GOT3 (cell line): ENCODE data around the gene MAGEB18.

ENCODE experiments used
- DNase-seq: peaks from one replicate; lab custom pipeline; 2025; ENCODE audit warnings: mixed read lengths; lab: John Stamatoyannopoulos, UW

Gene MAGEB18

GRCh38 chrX:26138274-26138673 is at the start of gene MAGEB18:
Gene MAGEB18, plus strand, starts transcription at chrX:26138343. Its CDS starts 643 bp downstream, at chrX:26138986.
- no peak for DNase-seq

GRCh38 chrX:26100421-26100920 is 37.7 kb upstream of the MAGEB18 start:
- DNase-seq, result no peak

GRCh38 chrX:26109142-26109541 is 29.0 kb upstream of the MAGEB18 start:
- DNase-seq, result no peak

- no peak for DNase-seq
Measured at GRCh38 chrX:26146024-26146423, 7.9 kb downstream of the MAGEB18 start.

GRCh38 chrX:26160301-26160700 is 22.2 kb downstream of the MAGEB18 start, which contains the start of gene MAGEB6B:
Gene MAGEB6B, plus strand, starts transcription at chrX:26160601. Its CDS starts 0 bp downstream, at chrX:26160601.
- no peak for DNase-seq
